ENCODE measurements around the gene PLCL1.

The PLCL1 gene

GRCh38 chr2:197925204-197925603 is 120.8 kb downstream of the PLCL1 start:
- DNase-seq (ENCODE audit: low read depth in 2 of 3, low spot score in 1 of 3), result no peak

GRCh38 chr2:197925976-197926375 is 121.6 kb downstream of the PLCL1 start:
- DNase-seq (ENCODE audit: low read depth in 2 of 3, low spot score in 1 of 3), result no peak

- DNase-seq (ENCODE audit: low read depth in 2 of 3, low spot score in 1 of 3), result no peak
These were observed 122.3 kb downstream of the PLCL1 start for GRCh38 chr2:197926673-197927072.

GRCh38 chr2:197927994-197928393 is 123.6 kb downstream of the PLCL1 start:
- DNase-seq (ENCODE audit: low read depth in 2 of 3, low spot score in 1 of 3), result no peak

GRCh38 chr2:197929008-197929885 is 124.9 kb downstream of the PLCL1 start:
- no peak for DNase-seq (ENCODE audit: low read depth in 2 of 3, low spot score in 1 of 3)

- no peak for DNase-seq (ENCODE audit: low read depth in 2 of 3, low spot score in 1 of 3)
These were observed 125.5 kb downstream of the PLCL1 start for GRCh38 chr2:197929886-197930227.

GRCh38 chr2:197930570-197931278 is 126.3 kb downstream of the PLCL1 start:
- DNase-seq (ENCODE audit: low read depth in 2 of 3, low spot score in 1 of 3), result no peak

- no peak for DNase-seq (ENCODE audit: low read depth in 2 of 3, low spot score in 1 of 3)
These were observed 127.4 kb downstream of the PLCL1 start for GRCh38 chr2:197931661-197932312.

GRCh38 chr2:197932374-197932773 is 128.0 kb downstream of the PLCL1 start:
- DNase-seq (ENCODE audit: low read depth in 2 of 3, low spot score in 1 of 3), result no peak

- DNase-seq (ENCODE audit: low read depth in 2 of 3, low spot score in 1 of 3), result no peak
These were observed 130.0 kb downstream of the PLCL1 start for GRCh38 chr2:197934261-197934933.

- DNase-seq (ENCODE audit: low read depth in 2 of 3, low spot score in 1 of 3), result peak in 1 of 3 donors; percentile 11
These were observed 130.5 kb downstream of the PLCL1 start for GRCh38 chr2:197934934-197935289.

GRCh38 chr2:197937814-197938213 is 133.4 kb downstream of the PLCL1 start:
- no peak for DNase-seq (ENCODE audit: low read depth in 2 of 3, low spot score in 1 of 3)

- DNase-seq (ENCODE audit: low read depth in 2 of 3, low spot score in 1 of 3), result no peak
These were observed 134.2 kb downstream of the PLCL1 start for GRCh38 chr2:197938555-197938954.

- DNase-seq (ENCODE audit: low read depth in 2 of 3, low spot score in 1 of 3), result no peak
These were observed 135.4 kb downstream of the PLCL1 start for GRCh38 chr2:197939787-197940186.

- no peak for DNase-seq (ENCODE audit: low read depth in 2 of 3, low spot score in 1 of 3)
These were observed 136.0 kb downstream of the PLCL1 start for GRCh38 chr2:197940382-197940781.

- DNase-seq (ENCODE audit: low read depth in 2 of 3, low spot score in 1 of 3), result no peak
These were observed 137.3 kb downstream of the PLCL1 start for GRCh38 chr2:197941715-197942114.

GRCh38 chr2:197943731-197944130 is 139.3 kb downstream of the PLCL1 start:
- DNase-seq (ENCODE audit: low read depth in 2 of 3, low spot score in 1 of 3), result no peak

GRCh38 chr2:197944416-197945096 is 140.2 kb downstream of the PLCL1 start:
- DNase-seq (ENCODE audit: low read depth in 2 of 3, low spot score in 1 of 3), result no peak

GRCh38 chr2:197946562-197946961 is 142.2 kb downstream of the PLCL1 start:
- DNase-seq (ENCODE audit: low read depth in 2 of 3, low spot score in 1 of 3), result no peak

GRCh38 chr2:197947219-197947757 is 142.9 kb downstream of the PLCL1 start:
- DNase-seq (ENCODE audit: low read depth in 2 of 3, low spot score in 1 of 3), result no peak

GRCh38 chr2:197949224-197949623 is 144.8 kb downstream of the PLCL1 start:
- DNase-seq (ENCODE audit: low read depth in 2 of 3, low spot score in 1 of 3), result no peak
